ENCODE measurements around the gene ZNF407. TPM values are rescaled to one million over a fixed set of nuclear protein-coding genes. Genes with fewer than 3 reads are reported as not detected.

The ZNF407 gene
- total RNA-seq, 1 experiment from 2014 or later = 7.6 TPM

GRCh38 chr18:75033516-75033915 is 435.8 kb downstream of the ZNF407 start:
- Histone ChIP-seq H3K9ac (ENCODE audit: low read length) (no peak overlapping the region), H3K4me2 (ENCODE audit: low read length) (no peak overlapping the region), H3K79me2 (ENCODE audit: insufficient read depth, low read length) (no peaks in the 10 kb centered on the region), H2AFZ (ENCODE audit: low read depth, low read length, poor library complexity, severe bottlenecking) (no peak overlapping the region), H3K9me3 (ENCODE audit: control insufficient read depth in 1 of 2, insufficient read depth in 1 of 2, low read depth in 1 of 2, low read length in 2 of 2) (no peaks in the 10 kb centered on the region), H3K27ac (ENCODE audit: low read depth, low read length) (no peak overlapping the region), H3K4me3 (replicated peaks in 1 of 2; ENCODE audit: low read depth in 1 of 2, low read length in 2 of 2) (no peak overlapping the region), H4K20me1 (ENCODE audit: insufficient read depth) (no peaks in the 10 kb centered on the region; the same call in 1 of the 2 replicates), H3K9me2 (ENCODE audit: insufficient read depth) (no peaks in the 10 kb centered on the region), H3K4me1 (ENCODE audit: control insufficient read depth in 1 of 2, insufficient read depth in 2 of 2, low read length in 2 of 2) (no peaks in the 10 kb centered on the region), H3K27me3 (ENCODE audit: insufficient read depth, low read length) (no peaks in the 10 kb centered on the region), H3K36me3 (ENCODE audit: control insufficient read depth in 1 of 2, insufficient read depth in 2 of 2, low read length in 2 of 2) (no peaks in the 10 kb centered on the region)
- intact Hi-C loops (cut with micrococcal nuclease) = no loop called here
- ATAC-seq = no peak
- BruUV-seq (replicated peaks) = no TSS peak
- ChIA-PET POLR2A (no interaction called here), RAD21 (ENCODE audit: low non-redundant PET in 1 of 2, low total read pairs in 2 of 2, uncharacterized antibody in 2 of 2, unreplicated experiment in 2 of 2) (no interaction called here), CTCF (no interaction called here)
- TF ChIP-seq CEBPB (IDR thresholded peaks at IDR 0.05; ENCODE audit: low read depth) (no peak), SIN3A (IDR thresholded peaks at IDR 0.05; ENCODE audit: low read depth) (no peak), ELF1 (IDR thresholded peaks at IDR 0.05; ENCODE audit: borderline replicate concordance, low read depth) (no peak), SRF (IDR thresholded peaks at IDR 0.05; ENCODE audit: low read depth) (no peak)
- DNase-seq (ENCODE audit: low read depth, low spot score) = no peak

GRCh38 chr18:75034937-75035336 is 437.3 kb downstream of the ZNF407 start:
- Histone ChIP-seq H3K9me2 (ENCODE audit: insufficient read depth) (no peaks in the 10 kb centered on the region), H3K36me3 (ENCODE audit: control insufficient read depth in 1 of 2, insufficient read depth in 2 of 2, low read length in 2 of 2) (no peaks in the 10 kb centered on the region), H4K20me1 (ENCODE audit: insufficient read depth) (no peaks in the 10 kb centered on the region; the same call in 1 of the 2 replicates), H2AFZ (ENCODE audit: low read depth, low read length, poor library complexity, severe bottlenecking) (no peak overlapping the region), H3K9ac (ENCODE audit: low read length) (no peak overlapping the region), H3K27me3 (ENCODE audit: insufficient read depth, low read length) (no peaks in the 10 kb centered on the region), H3K4me1 (ENCODE audit: control insufficient read depth in 1 of 2, insufficient read depth in 2 of 2, low read length in 2 of 2) (no peaks in the 10 kb centered on the region), H3K4me3 (replicated peaks in 1 of 2; ENCODE audit: low read depth in 1 of 2, low read length in 2 of 2) (no peak overlapping the region), H3K4me2 (ENCODE audit: low read length) (no peak overlapping the region), H3K27ac (ENCODE audit: low read depth, low read length) (no peak overlapping the region), H3K79me2 (ENCODE audit: insufficient read depth, low read length) (no peaks in the 10 kb centered on the region), H3K9me3 (ENCODE audit: control insufficient read depth in 1 of 2, insufficient read depth in 1 of 2, low read depth in 1 of 2, low read length in 2 of 2) (no peaks in the 10 kb centered on the region)
- CTCF ChIA-PET = no interaction called here
- no TSS peak for BruUV-seq (replicated peaks)
- no peak for TF ChIP-seq TCF7L2 (IDR thresholded peaks at IDR 0.05; ENCODE audit: borderline replicate concordance, extremely low read depth, insufficient read depth, insufficient read length)
- TF ChIP-seq ZBTB33 (IDR thresholded peaks at IDR 0.05; ENCODE audit: extremely low read depth, insufficient replicate concordance, low read length) = no peak
- no peak for TF ChIP-seq SIN3A (IDR thresholded peaks at IDR 0.05; ENCODE audit: low read depth)
- TF ChIP-seq SRF (IDR thresholded peaks at IDR 0.05; ENCODE audit: low read depth) = no peak
- TF ChIP-seq FOSL1 (IDR thresholded peaks at IDR 0.05; ENCODE audit: low read depth) = no peak
- no peak for TF ChIP-seq ZNF274 (IDR thresholded peaks at IDR 0.05; ENCODE audit: low read depth, low read length)
- ATAC-seq (no peak), DNase-seq (ENCODE audit: low read depth, low spot score) (no peak)
- POLR2A ChIA-PET = no interaction called here
- intact Hi-C loops (cut with micrococcal nuclease) = no loop called here
- RAD21 ChIA-PET (ENCODE audit: low non-redundant PET in 1 of 2, low total read pairs in 2 of 2, uncharacterized antibody in 2 of 2, unreplicated experiment in 2 of 2) = no interaction called here
